Midbrain (tissue), 1 donor: ENCODE measurements around the gene TCOF1.
A peak's percentile ranks its signal among the peaks of the same experiment; 100 is the strongest.
"Not testable (repeated sequence)": the region's sequence is repeated elsewhere in the genome, so short reads cannot be mapped to it uniquely, and the experiment has no call there.

Experiments used
- DNase-seq: peaks from one replicate; lab custom pipeline; 2025; lab: John Stamatoyannopoulos, UW

The TCOF1 gene

GRCh38 chr5:150406103-150406722 lies 48.7 kb downstream of the TCOF1 start:
- DNase-seq = no peak

- DNase-seq = no peak
Measured at GRCh38 chr5:150406723-150407095, 49.2 kb downstream of the TCOF1 start.

DNA sequence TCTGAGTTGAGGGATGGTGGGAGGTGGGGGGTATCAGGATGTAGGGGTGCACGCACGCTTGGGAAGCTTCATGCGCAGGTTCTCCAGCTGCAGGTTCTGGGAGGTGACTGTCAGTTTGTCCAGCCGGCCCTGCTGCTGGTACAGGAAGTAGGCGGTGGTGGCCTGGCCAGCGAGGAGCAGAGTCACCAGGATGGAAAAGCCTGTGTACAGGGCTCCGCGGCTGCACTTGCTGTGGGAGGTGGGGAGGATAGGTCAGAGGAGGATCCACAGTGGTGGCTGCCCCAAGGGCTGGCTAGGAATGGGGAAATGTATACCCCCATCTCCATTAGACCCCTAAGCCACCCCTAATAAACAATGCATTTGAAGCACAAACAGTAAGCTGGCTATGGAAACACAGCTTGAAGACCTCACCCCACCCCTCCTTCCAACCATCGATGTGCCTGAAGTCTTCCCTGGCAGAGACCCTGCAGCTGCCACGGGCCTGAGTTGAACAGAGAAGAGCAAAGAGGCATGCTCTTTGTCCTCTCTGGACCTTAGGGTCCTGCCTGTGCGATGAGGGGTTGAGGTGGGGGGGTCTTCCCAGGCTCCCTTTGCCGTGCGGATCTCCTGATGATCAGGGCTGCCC lies 49.7 kb downstream of the TCOF1 start:
- DNase-seq = no peak

- no peak for DNase-seq
Measured at GRCh38 chr5:150408231-150408943, 50.9 kb downstream of the TCOF1 start.

- peak; percentile 90 for DNase-seq
Measured at GRCh38 chr5:150409638-150410523, 52.4 kb downstream of the TCOF1 start.

DNA sequence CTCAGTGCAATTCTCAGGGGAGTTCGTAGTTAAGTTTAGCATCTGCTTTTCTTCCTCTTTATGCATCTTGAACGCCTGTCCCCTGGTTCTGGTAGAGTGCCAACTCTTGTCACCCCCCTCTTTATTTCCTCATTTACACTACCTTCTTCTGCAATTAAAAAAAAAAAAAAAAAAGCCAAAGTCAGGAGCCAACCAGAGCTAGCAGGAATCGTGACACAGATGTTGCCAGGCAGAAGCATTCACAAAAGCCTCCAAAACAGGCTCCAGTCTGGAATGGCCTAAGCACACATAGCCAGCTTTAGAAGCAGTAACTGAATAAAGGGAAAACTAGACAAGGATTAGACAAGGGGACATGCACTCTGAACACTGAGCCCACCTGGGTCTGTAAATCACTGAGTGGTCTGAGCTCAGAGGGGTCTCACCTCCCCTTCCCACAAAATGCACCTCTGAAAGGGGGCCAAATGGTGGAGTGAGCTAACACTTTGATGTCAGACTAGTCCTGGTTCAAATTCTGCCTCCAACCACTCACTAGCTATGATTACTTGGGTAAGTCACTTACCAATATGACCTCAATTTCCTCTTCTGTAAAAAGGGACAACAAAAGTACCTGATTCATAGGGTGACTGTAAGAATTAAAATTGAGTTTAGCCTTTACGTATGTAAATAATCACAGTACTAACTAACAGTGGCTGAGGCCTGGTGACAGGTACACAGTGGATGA lies 53.2 kb downstream of the TCOF1 start:
- peak; percentile 68 for DNase-seq

GRCh38 chr5:150411245-150411979 lies 53.9 kb downstream of the TCOF1 start:
- DNase-seq = peak; percentile 48

GRCh38 chr5:150412319-150413175 lies 55.0 kb downstream of the TCOF1 start, which contains the start of gene CD74:
Gene CD74, minus strand, starts transcription at chr5:150412910. Its CDS starts 161 bp downstream, at chr5:150412749.
- DNase-seq = peak; percentile 77

DNA sequence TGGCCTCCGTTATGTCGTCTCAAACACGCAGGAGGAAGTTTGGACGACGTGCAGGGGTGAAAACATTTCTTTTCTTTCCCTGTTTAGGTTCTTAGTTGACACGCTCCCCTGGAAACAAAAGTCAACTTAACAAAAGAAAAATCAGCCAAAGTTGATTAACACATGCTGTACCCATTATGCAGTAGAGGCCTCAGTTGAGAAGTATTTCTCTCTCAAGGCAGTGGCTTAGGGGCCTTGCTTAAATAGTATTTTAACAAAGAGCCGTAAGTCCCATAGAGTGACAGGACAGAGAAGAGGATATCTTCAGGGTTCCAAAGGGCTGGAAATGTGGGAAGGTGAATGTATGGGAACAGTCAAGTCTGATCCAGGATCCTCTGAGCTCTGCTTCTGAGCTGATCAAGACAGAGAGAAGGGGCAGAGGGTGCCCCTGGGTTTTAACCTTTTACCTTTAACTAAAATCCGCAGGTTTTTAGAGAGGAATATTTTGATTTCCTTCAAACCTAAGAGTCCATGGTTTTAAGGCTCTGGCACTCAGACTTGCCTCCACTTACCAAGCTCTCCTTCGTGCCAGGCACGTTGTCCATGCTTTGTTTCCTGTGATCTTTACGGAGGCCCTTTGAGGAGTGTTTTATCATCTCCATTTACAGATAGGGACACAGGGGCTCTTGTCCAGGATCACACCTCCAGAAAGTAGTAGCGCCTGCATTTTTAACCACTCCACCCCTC lies 55.8 kb downstream of the TCOF1 start:
- no peak for DNase-seq

DNA sequence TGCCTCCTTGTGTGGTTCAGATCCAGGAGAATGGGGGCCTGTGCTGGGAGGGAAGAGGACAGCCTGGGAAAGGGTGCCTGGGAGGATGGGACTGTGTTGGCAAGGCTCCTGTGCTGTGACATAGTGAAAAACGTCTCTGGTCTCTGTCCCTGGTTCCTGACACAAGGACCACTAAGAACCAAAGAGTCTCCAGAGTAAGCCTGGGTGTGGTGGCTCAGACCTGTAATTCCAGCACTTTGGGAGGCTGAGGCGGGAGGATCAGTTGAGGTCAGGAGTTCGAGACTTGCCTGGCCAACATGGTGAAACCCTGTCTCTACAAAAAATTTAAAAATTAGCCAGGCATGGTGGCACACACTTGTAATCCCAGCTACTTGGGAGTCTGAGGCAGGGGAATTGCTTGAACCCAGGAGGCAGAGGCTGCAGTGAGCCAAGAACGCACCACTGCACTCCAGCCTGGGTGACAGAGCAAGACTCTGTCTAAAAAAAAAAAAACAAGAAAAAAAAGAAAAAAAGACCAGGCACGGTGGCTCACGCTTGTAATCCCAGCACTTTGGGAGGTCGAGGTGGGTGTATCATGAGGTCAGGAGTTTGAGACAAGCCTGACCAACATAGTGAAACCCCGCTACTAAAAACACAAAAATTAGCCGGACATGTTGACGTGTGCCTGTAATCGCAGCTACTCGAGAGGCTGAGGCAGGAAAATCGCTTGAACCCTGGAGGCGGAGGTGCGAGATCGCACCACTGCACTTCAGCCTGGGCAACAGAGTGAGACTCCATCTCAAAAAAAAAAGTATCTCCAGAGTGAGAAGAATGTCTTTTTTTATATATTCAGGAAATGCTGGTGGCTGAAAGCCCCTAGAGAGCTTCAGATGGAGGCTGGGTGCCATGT lies 56.6 kb downstream of the TCOF1 start:
- not testable (repeated sequence) for DNase-seq

DNA sequence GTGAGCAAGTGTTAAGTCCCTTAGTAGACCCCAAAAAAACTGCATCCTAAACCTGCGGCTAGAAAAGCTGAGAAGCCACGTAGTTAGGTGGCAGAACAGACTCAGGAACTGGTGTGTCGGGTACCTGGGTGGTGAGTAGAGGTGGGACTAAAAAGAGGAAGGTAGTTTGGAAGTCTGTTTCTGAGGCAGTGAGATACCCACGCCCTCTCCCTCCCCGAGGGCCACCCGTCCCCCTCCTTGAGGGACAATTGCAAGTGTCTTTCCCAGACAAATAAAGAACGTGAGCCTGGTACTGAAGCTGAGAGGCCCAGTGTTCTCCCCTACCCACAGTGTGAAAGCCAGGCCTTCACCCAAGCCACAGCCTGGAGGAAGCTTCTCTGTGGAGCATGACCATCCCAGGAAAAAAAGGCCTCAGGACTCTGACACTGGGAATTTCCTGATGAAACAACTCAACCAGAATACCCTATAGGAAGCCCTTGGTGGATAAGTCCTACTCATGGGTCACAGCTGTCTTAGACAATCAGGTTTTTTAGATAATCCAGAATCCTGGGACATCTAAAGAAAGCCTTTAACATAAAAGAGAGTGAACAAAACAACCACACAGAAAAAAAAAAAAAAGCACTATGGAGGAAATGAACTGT lies 62.3 kb downstream of the TCOF1 start:
- no peak for DNase-seq

DNA sequence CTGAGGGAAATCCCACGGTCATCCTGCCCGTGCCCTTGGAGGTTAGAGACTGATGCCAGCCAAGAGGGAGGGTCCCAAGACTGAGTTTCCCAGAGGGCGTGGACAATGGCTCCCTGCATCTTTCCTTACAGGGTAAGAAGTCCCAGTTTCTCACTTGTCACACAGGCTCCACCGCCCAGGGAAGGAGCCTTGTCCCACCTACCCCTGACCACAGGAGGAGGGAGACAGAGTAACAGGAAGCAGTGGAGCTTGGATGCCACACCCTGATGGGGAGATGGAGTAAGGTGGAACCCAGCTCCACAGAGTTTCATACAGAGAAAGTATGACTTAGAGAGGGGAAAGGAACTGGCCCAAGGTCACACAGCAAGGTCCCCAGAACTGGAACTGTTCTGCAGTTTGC lies 64.6 kb downstream of the TCOF1 start:
- DNase-seq = no peak

- DNase-seq = no peak
Measured at GRCh38 chr5:150422758-150423157, 65.3 kb downstream of the TCOF1 start.

DNA sequence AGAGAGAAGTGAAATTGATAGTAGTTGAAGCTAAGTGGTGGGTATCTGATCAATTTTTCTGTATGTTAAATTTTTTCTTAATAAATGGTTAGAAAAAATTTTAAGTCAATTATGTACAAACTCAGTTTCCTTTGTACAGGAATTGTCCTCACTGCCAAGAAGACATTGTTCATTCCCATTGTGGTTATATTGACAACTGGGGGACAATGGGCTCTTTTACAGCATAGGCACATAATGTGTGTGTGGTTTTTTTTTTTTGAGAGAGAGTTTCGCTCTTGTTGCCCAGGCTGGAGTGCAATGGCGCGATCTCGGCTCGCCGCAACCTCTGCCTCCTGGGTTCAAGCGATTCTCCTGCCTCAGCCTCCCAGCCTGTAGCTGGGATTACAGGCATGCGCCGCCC lies 68.7 kb downstream of the TCOF1 start:
- peak; percentile 74 for DNase-seq

- peak; percentile 59 for DNase-seq
Measured at GRCh38 chr5:150428106-150428876, 70.8 kb downstream of the TCOF1 start.

- DNase-seq = no peak
Measured at GRCh38 chr5:150428978-150429377, 71.5 kb downstream of the TCOF1 start.

DNA sequence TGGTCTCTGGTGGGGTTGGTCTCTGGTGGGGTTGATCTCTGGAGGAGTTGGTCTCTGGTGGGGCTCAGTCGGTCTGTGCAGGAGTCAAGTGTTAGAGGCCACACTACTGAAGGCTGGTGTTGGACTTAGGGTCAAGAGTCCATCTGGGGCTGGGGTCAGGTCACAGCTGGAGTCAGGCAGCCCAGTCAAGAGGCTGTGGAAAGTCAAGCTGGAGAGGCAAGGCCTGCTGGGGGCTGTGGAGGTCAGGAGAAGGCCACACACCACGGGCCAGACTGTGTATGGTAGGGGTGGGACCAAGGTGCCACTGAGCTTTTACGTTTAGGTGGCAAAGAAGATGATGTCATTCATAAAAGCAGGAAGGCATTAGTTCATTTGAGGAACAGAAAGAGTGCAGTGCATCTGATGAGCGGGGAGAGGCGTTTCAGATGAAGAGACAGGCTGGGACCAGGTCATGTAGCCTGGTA lies 71.9 kb downstream of the TCOF1 start:
- no peak for DNase-seq
